Muscle layer of duodenum (tissue), 2 donors: Measurements from ENCODE around the gene MYD88.

Source experiments
- H3K27ac ChIP-seq: one replicate; pipeline ENCODE4 v1.7.0; 2013; ENCODE audit warnings: mild to moderate bottlenecking, low read length
- H3K27me3 ChIP-seq: one replicate; pipeline ENCODE4 v1.7.0; 2013; ENCODE audit warnings: low read depth, mild to moderate bottlenecking, control low read depth, low read length
- H3K36me3 ChIP-seq, 2 donors: one replicate each; pipeline ENCODE4 v1.7.0; 2013; ENCODE audit warnings: low read length in 2 of 2, control low read depth in 1 of 2, mild to moderate bottlenecking in 1 of 2; ENCODE audit not compliant: insufficient read depth in 2 of 2, control insufficient read depth in 1 of 2
- H3K4me1 ChIP-seq, 2 donors: one replicate each; pipeline ENCODE4 v1.7.0; 2013; ENCODE audit warnings: low read length in 2 of 2, mild to moderate bottlenecking in 2 of 2, control low read depth in 1 of 2, moderate library complexity in 1 of 2; ENCODE audit not compliant: insufficient read depth in 2 of 2, control insufficient read depth in 1 of 2
- H3K4me3 ChIP-seq, 2 donors: one replicate each; pipeline ENCODE4 v1.7.0; 2013; ENCODE audit warnings: low read length in 2 of 2, low read depth in 1 of 2, mild to moderate bottlenecking in 1 of 2
- H3K9me3 ChIP-seq, 2 donors: one replicate each; pipeline ENCODE4 v1.7.0; 2013; ENCODE audit warnings: low read length in 2 of 2, control low read depth in 1 of 2, mild to moderate bottlenecking in 1 of 2; ENCODE audit not compliant: control insufficient read depth in 1 of 2
- donor health status: healthy.

Gene MYD88

GRCh38 chr3:38121451-38121831, 17.0 kb upstream of the MYD88 start:
- no peaks in the 10 kb centered on the region for H3K4me1 ChIP-seq
- H3K9me3 ChIP-seq = no peaks in the 10 kb centered on the region
- H3K27me3 ChIP-seq = no peaks in the 10 kb centered on the region
- peaks cover 40 to 64% of the 10 kb centered on the region in 2 donors for H3K36me3 ChIP-seq
- no peak overlapping the region for H3K4me3 ChIP-seq
- no peak overlapping the region for H3K27ac ChIP-seq

- no peaks in the 10 kb centered on the region for H3K9me3 ChIP-seq
- no peak overlapping the region for H3K4me3 ChIP-seq
- no peaks in the 10 kb centered on the region for H3K27me3 ChIP-seq
- H3K27ac ChIP-seq = no peak overlapping the region
- H3K36me3 ChIP-seq = peaks cover 45 to 69% of the 10 kb centered on the region in 2 donors
- no peaks in the 10 kb centered on the region for H3K4me1 ChIP-seq
Measured at GRCh38 chr3:38121832-38122461, 16.5 kb upstream of the MYD88 start.

- Histone ChIP-seq H3K27ac (no peak overlapping the region), H3K4me3 (no peak overlapping the region), H3K36me3 (peaks cover 53 to 78% of the 10 kb centered on the region in 2 donors)
Measured at GRCh38 chr3:38122712-38123290, 15.7 kb upstream of the MYD88 start.

GRCh38 chr3:38124324-38125122, 13.9 kb upstream of the MYD88 start:
- Histone ChIP-seq H3K27me3 (no peaks in the 10 kb centered on the region), H3K27ac (no peak overlapping the region), H3K36me3 (peaks cover 62 to 94% of the 10 kb centered on the region in 2 donors), H3K4me3 (no peak overlapping the region), H3K9me3 (no peaks in the 10 kb centered on the region), H3K4me1 (no peaks in the 10 kb centered on the region)

More at GRCh38 chr3:38122712-38123290, 15.7 kb upstream of the MYD88 start:
- Histone ChIP-seq H3K4me1 (no peaks in the 10 kb centered on the region), H3K27me3 (no peaks in the 10 kb centered on the region), H3K9me3 (no peaks in the 10 kb centered on the region)

- Histone ChIP-seq H3K27me3 (no peaks in the 10 kb centered on the region), H3K4me1 (peaks cover 0 to 3% of the 10 kb centered on the region in 2 donors), H3K27ac (no peak overlapping the region), H3K4me3 (no peak overlapping the region), H3K9me3 (no peaks in the 10 kb centered on the region), H3K36me3 (peaks cover 69 to 95% of the 10 kb centered on the region in 2 donors)
Measured at GRCh38 chr3:38125305-38126120, 12.9 kb upstream of the MYD88 start.

- H3K4me1 ChIP-seq = peaks cover 0 to 5% of the 10 kb centered on the region in 2 donors
- peaks cover 75 to 94% of the 10 kb centered on the region in 2 donors for H3K36me3 ChIP-seq
- H3K9me3 ChIP-seq = no peaks in the 10 kb centered on the region
- no peaks in the 10 kb centered on the region for H3K27me3 ChIP-seq
- no peak overlapping the region for H3K4me3 ChIP-seq
- H3K27ac ChIP-seq = no peak overlapping the region
Measured at GRCh38 chr3:38126121-38126892, 12.2 kb upstream of the MYD88 start.

- Histone ChIP-seq H3K36me3 (peaks cover 82 to 91% of the 10 kb centered on the region in 2 donors), H3K27ac (no peak overlapping the region), H3K4me3 (no peak overlapping the region), H3K4me1 (peaks cover 0 to 5% of the 10 kb centered on the region in 2 donors), H3K9me3 (no peaks in the 10 kb centered on the region), H3K27me3 (no peaks in the 10 kb centered on the region)
Measured at GRCh38 chr3:38127611-38128302, 10.7 kb upstream of the MYD88 start.

GRCh38 chr3:38128303-38128655, 10.2 kb upstream of the MYD88 start:
- H3K4me1 ChIP-seq = peaks cover 2 to 5% of the 10 kb centered on the region in 2 donors

GRCh38 chr3:38129058-38129457, 9.4 kb upstream of the MYD88 start:
- Histone ChIP-seq H3K36me3 (peaks cover 83 to 91% of the 10 kb centered on the region in 2 donors), H3K9me3 (no peaks in the 10 kb centered on the region), H3K27me3 (no peaks in the 10 kb centered on the region), H3K4me3 (no peak overlapping the region), H3K4me1 (peaks cover 6 to 7% of the 10 kb centered on the region in 2 donors), H3K27ac (no peak overlapping the region)

More at GRCh38 chr3:38128303-38128655, 10.2 kb upstream of the MYD88 start:
- Histone ChIP-seq H3K4me3 (no peak overlapping the region), H3K27ac (no peak overlapping the region), H3K27me3 (no peaks in the 10 kb centered on the region), H3K36me3 (peaks cover 82 to 89% of the 10 kb centered on the region in 2 donors), H3K9me3 (no peaks in the 10 kb centered on the region)

- H3K27me3 ChIP-seq = no peaks in the 10 kb centered on the region
- H3K4me1 ChIP-seq = peaks cover 8 to 12% of the 10 kb centered on the region in 2 donors
- no peak overlapping the region for H3K4me3 ChIP-seq
- H3K9me3 ChIP-seq = no peaks in the 10 kb centered on the region
- no peak overlapping the region for H3K27ac ChIP-seq
- H3K36me3 ChIP-seq = peaks cover 74 to 76% of the 10 kb centered on the region in 2 donors
Measured at GRCh38 chr3:38130631-38131065, 7.8 kb upstream of the MYD88 start.
